RCC 7860 (cell line): ENCODE results near the gene CPNE2.

Experiments used
- DNase-seq: peaks from one replicate; pipeline ENCODE4 v3.0.0-alpha.2; 2015; ENCODE audit warnings: low spot score
- FAIRE-seq: peaks from 2 replicates; lab custom pipeline; 2012; peaks lifted over from hg19 to GRCh38; lab: Jason Lieb, UNC

The CPNE2 gene

DNA sequence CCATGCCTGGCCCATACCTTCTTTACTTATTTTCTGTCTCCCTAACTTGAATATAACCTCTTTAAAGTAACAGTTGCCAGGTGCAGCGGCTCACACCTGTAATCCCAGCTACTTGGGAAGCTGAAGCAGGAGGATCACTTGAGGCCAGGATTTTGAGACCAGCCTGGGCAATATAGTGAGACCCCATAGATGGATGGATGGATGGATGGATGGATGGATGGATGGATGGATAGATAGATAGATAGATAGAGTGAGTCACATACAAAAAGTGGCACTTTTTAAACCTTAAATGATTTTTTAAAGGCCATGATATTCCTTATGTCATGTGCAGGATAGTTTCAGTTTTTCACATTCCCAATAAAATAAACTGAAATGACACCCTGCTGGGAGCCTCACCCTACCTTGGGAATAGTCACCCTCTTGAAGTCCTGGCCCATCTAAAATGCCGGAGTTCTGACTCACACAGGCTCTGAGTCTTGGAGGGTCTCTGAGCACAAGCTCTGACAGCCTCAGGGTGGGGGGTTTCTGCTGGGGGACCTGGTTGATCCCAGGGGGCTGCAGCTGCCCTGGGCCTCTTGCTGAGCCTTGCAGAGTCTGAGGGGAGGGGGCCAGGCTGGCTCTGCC is 26.2 kb downstream of the CPNE2 start:
- no peak for DNase-seq
- FAIRE-seq = no peak

DNA sequence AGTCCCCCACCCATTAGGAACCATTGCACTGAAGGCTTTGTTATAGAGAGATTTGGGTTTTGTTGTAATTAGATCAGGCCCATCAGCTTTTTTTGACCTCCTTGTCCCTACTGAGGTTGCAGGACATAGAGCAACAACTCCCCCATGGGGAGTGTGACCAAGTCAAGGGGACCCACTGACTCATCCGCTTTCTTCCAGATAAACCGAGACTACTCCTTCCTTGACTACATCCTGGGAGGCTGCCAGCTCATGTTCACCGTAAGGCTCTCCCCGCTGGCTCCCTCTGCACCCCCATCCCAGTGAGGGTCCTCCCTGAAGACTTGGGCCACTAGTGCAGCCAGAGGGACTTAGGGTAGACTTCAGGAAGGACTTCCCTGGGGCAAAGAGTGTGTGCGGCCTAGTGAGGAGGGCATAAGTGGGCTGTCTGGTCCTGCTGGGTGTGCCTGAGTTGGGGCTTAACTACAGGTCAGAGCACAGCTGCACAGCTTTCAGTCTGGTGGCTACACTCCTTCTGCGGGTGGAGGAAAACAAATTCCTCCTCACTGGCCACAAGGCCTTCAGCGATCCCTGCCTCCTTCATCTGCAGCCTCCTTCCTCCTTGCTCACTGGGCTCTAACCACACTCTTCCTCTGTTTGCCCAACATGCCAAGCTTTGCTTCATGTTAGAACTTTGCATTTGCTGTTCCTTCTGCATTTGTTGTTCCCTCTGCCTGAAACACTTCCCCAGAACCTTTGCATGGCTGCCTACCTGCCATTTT is 31.0 kb downstream of the CPNE2 start:
- no peak for FAIRE-seq

DNA sequence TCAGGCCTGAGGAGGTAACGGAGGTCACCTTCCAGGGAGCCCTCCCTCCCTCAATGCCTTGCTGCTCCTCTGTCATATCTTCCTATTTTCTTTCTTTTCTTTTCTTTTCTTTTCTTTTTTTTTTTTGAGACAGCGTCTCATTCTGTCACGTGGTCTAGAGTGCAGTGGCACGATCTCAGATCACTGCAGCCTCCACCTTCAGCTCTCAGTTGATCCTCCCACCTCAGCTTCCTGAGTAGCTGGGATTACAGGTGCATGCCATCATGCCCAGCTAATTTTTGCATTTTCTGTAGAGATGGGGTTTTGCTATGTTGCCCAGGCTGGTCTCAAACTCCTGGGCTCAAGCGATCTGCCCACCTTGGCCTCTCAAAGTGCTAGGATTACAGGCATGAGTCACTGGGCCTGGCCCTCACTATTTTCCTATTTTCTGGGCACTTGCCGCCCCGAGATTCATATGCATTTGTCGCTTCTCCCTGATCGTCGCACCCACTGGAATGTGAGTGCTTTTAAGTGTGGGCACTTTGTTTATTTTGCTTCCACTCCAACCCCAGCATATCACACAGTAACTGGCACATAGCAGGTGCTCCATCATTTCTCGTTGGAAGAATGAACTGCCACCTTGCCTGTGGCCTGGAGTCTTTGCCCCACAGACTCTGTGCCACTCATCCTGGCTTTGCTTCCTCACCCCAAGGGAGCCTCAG is 31.7 kb downstream of the CPNE2 start:
- DNase-seq = no peak
- no peak for FAIRE-seq

More for the DNA sequence above, 31.0 kb downstream of the CPNE2 start:
- no peak for DNase-seq

DNA sequence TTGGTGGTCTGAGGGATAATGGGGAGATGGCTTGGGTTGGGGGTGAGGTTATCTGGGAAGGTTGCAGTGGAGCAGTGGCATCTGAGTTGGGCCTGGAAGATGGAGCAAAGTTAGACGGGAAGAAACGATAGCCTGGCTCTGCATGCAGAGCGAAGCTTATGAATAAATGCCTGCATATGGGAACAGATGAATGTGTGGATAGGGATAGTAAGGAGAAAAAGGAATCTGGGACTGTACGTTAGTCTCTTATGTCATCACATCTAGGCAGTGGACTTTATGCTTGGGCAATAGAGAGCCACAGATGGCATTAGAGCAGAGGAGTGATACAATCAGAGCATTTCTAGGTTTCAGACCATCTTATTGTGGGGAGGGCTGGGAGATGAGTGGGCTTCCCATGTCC is 33.0 kb downstream of the CPNE2 start:
- no peak for FAIRE-seq
- DNase-seq = no peak

GRCh38 chr16:57125969-57126368 is 33.6 kb downstream of the CPNE2 start:
- DNase-seq (no peak), FAIRE-seq (no peak)

DNA sequence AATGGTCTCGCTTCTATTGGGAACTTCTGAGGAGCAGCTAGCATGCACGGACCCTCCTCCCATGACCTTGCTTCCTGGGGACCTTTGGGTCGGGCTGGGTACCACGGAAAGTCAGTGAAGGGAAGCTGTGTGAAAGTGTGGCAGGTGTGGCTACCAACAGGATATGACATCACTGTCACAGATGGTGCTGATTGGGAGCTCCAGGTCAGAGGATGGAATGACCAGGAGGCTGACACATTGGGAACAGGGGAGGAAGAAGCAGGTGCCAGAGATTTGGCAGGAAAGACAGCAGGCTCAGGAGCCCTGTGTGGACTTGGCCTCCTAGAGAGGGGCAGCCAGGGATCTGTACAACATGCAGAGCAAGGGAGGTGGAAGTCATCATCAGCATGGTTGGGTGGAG is 34.0 kb downstream of the CPNE2 start:
- FAIRE-seq = no peak
- no peak for DNase-seq

DNA sequence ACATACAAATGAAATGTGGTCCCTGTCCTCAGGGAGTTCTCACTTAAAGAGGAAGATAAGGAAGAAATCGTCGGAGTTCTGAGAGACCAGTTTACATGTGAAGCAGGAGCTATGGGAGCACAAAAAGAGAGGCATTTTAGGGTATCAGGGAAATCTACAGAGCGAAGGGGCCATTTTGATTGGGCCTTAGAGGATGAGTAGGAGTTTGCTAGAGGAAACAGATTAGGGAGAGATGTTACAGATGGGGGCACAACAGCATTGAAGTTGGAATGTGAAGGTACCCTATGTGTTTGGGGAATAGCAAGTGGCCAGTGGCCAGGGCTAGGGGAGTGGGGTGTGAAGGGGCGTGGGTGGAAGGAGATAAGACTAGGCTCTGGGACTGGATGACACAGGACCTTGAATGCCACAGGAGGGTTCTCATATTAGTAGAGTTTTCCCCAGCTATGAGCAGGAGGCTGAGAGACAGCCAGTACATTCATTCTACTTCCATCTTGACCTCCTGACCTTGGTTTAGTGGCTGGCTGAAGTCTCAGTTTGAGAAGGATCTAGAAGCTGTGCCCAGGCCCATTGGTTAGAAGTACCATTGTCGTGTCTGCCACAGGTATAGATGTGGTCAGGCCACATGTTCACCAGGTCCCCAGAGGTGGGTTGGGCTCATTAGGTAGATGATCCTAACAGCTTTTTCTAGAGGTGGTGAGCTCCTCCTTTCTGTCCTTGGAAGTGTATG is 34.8 kb downstream of the CPNE2 start:
- no peak for FAIRE-seq
- no peak for DNase-seq

DNA sequence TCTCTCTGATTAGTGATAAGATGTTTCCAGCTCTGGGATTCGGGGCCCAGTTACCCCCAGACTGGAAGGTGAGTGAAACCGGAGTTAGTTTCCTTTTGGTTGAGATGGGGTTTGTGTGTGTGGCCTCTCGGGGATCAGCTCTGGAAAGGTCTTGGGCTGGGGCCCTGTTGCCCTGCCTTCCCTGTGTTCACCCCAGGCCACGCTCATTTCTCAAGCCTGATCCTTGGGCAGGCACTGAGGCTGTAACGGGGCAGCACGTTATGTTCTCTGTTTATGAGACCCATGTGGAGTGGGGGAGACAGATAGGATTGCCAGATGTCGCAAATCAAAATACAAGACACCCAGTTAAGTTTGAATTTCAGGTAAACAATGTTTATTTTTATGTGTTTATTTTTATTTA is 35.5 kb downstream of the CPNE2 start:
- no peak for FAIRE-seq
- DNase-seq = no peak

DNA sequence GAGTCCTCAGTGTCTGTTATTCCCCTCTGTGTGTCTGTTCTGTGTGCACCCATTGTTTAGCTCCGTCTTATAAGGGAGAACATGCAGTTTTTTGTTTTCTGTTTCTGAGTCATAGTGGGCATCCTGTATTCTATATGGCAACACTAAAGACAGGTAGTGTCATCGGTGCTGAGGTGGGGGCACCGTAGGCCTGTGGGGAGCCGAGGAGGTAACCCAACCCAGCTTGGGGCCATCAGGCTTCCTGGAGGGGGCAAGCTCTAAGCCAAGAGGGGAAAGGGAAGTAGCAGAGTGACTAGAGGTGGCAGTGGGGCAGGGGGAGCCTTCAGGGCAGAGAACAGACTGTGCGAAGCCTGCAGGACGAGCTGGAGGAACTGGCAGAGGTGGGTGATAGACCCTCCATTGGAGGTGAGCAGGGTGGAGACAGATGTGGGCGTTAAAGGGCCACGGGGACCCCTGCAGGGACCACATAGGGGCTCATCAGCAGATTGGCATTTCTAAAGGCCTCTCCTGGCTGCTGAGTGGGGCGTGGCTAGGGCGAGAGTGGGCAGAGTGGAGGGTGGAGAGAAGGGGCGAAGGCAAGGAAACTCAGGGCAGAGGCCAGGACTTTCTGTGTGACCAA is 36.5 kb downstream of the CPNE2 start:
- no peak for FAIRE-seq
- DNase-seq = no peak

- no peak for FAIRE-seq
- DNase-seq = no peak
These were observed 38.6 kb downstream of the CPNE2 start for GRCh38 chr16:57130950-57131321.

- no peak for DNase-seq
These were observed 39.1 kb downstream of the CPNE2 start for GRCh38 chr16:57131351-57131970.

GRCh38 chr16:57132470-57132869 is 40.1 kb downstream of the CPNE2 start:
- no peak for DNase-seq
- no peak for FAIRE-seq

More at GRCh38 chr16:57131351-57131970, 39.1 kb downstream of the CPNE2 start:
- no peak for FAIRE-seq

DNA sequence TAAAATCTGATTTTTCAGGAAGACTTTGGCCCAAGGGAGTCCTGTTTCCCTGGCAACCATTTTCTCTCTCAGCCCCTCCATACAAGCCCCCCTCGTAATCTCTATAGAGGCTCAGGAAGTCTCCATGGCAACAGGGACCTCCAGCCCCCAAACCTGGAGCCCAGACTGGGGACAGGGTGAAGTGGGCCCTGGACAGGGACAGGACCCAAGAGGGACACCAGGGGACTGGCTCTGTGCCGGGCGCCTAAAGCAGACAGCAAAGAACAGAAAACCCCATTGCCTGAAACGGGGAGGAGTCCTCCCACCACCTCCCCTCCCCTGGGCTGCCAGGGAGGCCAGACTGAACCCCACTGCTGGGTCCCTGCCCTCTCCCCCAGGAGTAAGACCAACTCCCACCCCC is 40.6 kb downstream of the CPNE2 start:
- FAIRE-seq (no peak), DNase-seq (no peak)

GRCh38 chr16:57133886-57134285 is 41.5 kb downstream of the CPNE2 start:
- DNase-seq = no peak
- no peak for FAIRE-seq

GRCh38 chr16:57134982-57135381 is 42.6 kb downstream of the CPNE2 start:
- FAIRE-seq = no peak

GRCh38 chr16:57137043-57137442 is 44.7 kb downstream of the CPNE2 start:
- DNase-seq = no peak
- no peak for FAIRE-seq

More at GRCh38 chr16:57134982-57135381, 42.6 kb downstream of the CPNE2 start:
- DNase-seq = no peak

DNA sequence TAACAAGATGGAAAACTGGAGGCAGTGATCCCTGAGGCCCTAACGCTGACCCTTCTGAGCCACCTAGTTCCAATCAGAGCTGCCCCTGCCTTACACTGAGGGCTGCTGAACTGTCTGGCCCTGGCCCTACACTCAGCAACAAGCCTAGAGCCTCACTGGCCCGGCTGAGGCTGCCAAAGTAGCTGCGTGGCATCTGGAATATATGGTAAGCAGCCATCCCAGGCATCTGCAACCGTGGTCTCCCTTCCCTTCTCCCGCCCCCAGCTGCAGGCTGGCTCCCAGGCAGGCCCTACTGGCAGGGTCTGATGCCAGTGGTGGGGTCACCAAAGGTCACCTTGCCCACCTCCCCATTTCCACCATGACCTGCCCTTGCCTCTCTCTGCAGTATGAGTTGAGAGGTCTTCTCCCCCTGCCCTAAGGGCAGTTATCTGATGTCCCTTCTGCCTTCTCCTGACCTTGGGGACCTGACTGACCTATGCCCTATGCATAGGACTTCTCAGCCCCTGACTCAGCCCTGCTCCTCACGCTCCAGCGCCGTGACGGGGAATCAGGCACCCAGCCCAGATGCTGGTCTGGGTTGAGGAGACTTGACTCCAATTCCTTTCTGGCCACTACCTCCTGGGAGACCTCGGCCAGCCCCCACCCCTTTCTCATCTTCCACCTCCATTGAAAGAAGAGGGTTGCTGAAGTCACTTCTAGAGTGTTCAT is 45.3 kb downstream of the CPNE2 start:
- DNase-seq (no peak), FAIRE-seq (no peak)

DNA sequence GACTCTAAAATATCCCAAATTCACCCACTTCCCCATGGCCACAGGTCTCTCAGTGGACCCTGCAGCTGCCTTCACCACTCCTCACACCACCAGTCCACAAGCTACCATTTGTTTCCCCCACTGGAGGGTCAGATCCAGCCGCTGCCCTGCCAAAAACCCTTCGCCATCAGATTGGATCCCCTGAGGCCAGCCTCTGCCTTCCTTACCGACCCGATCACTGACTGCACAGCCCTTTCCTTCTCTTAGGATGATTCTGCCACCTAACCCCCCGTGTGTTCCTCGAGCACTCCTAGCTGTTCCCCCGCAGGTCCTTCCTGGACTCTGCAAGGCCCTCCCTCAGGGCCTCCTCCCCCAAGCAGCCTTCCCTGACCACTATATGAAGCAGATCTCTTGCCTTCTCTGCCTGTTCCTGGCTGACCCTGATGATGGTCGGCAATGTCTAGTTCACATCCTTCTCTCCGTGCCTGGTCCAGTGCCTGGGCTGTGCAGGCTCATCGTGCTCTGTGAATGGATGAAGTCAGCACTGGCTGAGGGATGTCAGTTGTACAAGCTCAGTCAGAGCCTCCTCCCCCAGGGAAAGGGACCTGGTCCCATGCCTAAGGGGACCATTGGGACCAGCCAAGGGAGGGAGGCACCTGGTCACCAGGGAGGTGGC is 46.0 kb downstream of the CPNE2 start:
- no peak for DNase-seq
- FAIRE-seq = no peak

GRCh38 chr16:57140931-57141668 is 48.7 kb downstream of the CPNE2 start:
- FAIRE-seq = no peak
- no peak for DNase-seq
